Measurements from ENCODE around the gene CEMP1.

GRCh38 chr16:2480948-2481347 is 50.3 kb downstream of the CEMP1 start:
- TF ChIP-seq CTCF (IDR thresholded peaks at IDR 0.05) (no peak), MXI1 (IDR thresholded peaks at IDR 0.05; ENCODE audit: low read depth, low read length) (no peak), RCOR1 (IDR thresholded peaks at IDR 0.05; ENCODE audit: low read length) (no peak), POLR2AphosphoS5 (IDR thresholded peaks at IDR 0.05; ENCODE audit: low read depth, low read length) (no peak), RAD21 (IDR thresholded peaks at IDR 0.05; ENCODE audit: low read length) (no peak), RFX5 (IDR thresholded peaks at IDR 0.05; ENCODE audit: low read length) (no peak), ZBTB33 (IDR thresholded peaks at IDR 0.05; ENCODE audit: borderline replicate concordance, low read depth) (no peak), GABPA (IDR thresholded peaks at IDR 0.05; ENCODE audit: low read depth) (no peak), TAF1 (IDR thresholded peaks at IDR 0.05; ENCODE audit: borderline replicate concordance, low read depth, low read length) (no peak), EZH2phosphoT487 (IDR thresholded peaks at IDR 0.05; ENCODE audit: borderline replicate concordance, low read depth) (no peak), RXRA (IDR thresholded peaks at IDR 0.05; ENCODE audit: borderline replicate concordance, low read depth) (no peak), CHD2 (IDR thresholded peaks at IDR 0.05; ENCODE audit: low read length, partially characterized antibody) (no peak)

Data from SK-N-SH (cell line).